GM19372 (cell line): ENCODE results near the gene TMEM253.

Source experiments
- ATAC-seq: cut with Tn5 transposase; IDR thresholded peaks from one replicate; pipeline ENCODE4 v1.9.1; 2021; ENCODE audit warnings: mild to moderate bottlenecking, low read depth, moderate library complexity; ENCODE audit not compliant: unreplicated experiment

Gene TMEM253

DNA sequence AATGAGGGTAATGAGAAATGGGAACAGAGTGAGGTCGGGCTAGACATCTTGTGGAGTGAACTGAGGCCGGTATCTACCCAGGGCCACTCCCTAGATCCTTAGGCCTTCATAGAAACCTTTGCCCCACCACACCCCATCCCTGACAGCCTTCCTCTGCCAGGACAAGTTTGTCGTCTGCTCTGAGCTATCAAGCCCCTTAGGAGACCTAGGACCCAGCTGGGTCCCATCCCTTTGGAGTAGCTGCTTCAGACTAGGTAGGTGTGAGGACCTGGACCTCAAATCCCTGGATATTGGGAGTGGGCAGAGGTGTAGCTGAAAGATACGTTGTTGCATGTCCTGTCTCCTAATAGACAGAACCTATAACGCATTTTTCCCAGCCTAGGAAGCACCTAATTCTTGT, at the start of gene TMEM253:
Gene TMEM253, plus strand, starts transcription at position 136 of the 400 bp plus-strand sequence. CDS start 278 bp downstream, outside the sequence.
- no peak for ATAC-seq

DNA sequence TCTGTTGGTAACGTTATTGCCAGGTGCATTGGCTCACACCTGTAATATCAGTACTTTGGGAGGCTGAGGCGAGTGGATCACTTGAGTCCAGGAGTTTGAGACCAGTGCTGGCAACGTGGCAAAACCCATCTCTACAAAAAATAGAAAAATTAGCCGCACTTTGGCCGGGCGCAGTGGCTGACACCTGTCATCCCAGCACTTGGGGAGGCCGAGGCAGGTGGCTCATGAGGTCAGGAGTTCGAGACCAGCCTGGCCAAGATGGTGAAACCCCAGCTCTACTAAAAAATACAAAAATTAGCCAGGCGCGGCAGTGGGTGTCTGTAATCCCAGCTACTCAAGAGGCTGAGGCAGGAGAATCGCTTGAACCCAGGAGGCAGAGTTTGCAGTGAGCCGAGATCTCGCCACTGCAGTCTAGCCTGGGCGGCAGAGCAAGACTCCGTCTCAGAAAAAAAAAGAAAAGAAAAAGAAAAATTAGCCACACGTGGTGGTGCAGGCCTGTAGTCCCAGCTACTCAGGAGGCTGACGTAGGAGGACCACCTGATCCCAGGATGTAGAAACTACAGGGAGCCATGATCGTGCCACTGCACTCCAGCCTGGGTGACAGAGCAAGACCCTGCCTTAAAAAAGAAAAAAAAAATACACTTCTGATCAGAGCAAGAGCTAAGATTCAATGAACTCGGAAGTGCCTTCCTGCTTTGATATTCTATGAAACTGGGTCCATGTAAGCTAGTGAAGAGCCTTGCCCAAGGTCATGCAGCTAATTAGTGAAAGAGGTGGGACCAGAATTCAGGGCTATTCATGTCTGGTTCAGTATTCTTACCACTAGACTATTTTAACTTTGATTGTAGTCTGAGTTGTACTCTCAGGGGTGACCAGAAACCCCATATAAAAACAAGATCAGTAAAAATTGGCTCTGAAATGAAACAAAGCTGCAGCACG, 47.4 kb upstream of the TMEM253 start:
- ATAC-seq = no peak

- ATAC-seq = no peak
Measured at GRCh38 chr14:21054123-21054767, 46.6 kb upstream of the TMEM253 start.

DNA sequence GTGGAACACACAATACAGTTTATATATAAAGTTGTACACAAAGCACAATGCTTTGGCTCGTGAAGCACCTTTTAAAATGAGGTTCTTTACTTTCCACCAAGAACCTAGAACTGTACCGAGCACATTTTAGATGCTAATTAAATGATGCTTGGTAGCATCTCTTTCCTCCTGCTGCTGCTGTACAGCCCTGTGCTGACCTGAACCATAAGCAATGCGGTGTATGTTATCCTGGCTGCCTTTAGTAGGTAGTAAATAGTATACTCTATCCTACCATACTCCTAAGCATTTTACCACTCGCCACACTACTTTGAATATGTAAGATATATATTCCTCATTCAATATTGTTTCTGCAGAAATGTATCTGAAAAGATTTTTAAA, 46.1 kb upstream of the TMEM253 start:
- ATAC-seq = no peak

- no peak for ATAC-seq
Measured at GRCh38 chr14:21055432-21056117, 45.3 kb upstream of the TMEM253 start.

GRCh38 chr14:21056520-21057163, 44.2 kb upstream of the TMEM253 start:
- ATAC-seq = no peak

GRCh38 chr14:21057803-21058675, 42.8 kb upstream of the TMEM253 start, which contains the start of gene RNASE8:
RNASE8 (plus strand) TSS chr14:21057822; CDS start chr14:21057893, 71 bp downstream.
- no peak for ATAC-seq

GRCh38 chr14:21058903-21059302, 42.0 kb upstream of the TMEM253 start:
- ATAC-seq = no peak

- ATAC-seq = no peak
Measured at GRCh38 chr14:21059842-21060613, 40.8 kb upstream of the TMEM253 start.

DNA sequence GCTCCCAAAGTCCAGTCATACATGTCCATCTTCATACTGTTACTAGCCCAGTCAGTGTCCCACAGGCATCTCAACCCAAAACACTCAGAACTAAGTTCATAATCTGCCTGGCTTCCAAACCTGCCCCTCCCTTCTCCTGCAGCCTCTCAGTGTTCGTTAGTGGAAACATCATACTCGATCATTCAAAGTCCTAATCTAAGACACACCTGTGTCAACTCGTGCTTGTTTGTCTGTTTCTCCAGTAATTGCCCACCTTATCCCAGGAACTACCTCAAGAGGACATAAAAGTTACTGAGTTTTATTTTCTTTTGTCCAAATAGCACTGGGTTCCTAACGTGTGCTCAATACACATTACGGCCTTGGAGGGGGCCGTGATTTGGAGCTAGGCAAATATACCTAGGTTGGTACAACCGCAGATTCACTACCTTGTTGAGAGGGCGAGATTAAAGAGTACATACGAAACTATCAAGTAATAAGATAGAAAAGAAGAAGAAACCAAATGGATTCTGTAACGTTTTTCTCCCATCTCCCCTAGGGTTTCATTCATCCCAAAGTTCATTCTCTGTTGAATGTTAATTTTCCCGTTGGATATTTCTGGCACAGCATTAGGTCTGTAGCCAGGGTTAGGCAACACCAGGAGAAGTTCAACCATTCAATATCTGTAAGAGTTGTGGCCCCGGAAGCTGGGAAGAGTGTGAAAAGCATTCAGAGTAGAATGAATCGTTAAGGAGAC, 40.1 kb upstream of the TMEM253 start:
- ATAC-seq = no peak

DNA sequence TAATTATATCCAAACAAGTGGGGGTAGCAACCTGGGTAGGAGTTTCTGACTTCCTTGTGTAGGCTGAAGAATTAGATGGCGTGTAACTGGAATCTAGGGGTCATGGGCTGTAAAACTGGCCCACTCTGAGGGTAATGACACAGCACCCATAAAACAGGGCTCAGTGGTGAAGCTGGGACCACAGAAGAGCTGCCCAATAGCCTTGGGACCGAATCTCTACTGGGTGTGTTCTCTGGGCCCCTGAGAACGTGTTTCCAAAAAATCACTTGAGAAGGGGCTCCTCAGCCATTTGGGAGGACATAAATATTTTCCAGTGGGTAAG, 39.6 kb upstream of the TMEM253 start:
- ATAC-seq = no peak

DNA sequence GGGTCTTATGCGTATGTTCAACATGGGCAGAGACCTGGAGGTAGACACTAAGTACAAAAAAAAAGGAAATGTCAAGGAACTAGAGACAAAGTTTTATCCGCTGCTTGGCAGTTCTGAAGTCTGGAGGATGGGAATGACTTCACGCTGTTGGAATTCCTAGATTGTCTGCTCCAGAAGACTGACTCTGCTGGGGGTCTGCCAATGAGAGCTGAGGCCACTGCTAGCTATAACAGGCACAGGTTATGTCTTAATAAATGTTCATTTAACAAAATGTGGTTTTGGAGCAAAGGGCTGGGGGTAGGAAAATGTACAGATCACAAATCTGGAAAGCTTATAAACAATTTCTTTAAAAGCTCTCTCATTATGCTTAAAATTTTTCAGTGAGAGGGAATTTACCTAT, 37.4 kb upstream of the TMEM253 start:
- no peak for ATAC-seq

DNA sequence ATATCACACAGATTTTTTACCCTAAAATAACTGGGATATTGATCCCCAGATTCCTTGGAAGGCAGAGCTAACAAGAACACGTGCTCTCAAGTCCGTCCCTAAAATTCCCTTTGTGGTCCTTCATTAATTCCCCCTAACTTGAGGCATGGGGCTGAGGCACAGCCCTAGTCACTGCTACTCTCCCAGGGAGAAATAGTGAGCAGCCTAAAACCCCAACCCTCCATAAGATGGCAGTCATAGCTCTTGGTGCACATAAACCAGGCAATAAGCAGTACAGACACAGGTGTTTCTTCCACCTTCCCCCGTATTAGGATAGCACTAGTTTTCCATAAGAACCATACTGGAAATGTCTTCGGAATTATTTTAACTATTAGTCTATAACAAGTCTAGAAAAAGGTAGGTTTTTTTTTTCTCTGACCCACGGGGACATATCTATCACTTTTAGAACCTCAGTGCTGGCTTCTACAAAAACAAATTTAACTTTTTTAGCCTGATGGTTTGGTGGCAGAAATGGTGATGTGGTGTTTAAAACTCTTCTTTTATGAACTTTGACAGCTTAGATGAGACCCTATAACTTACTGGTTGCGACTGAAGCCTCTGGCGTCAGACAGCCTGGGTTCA, 33.9 kb upstream of the TMEM253 start:
- no peak for ATAC-seq

GRCh38 chr14:21068521-21069387, 32.1 kb upstream of the TMEM253 start:
- ATAC-seq = no peak

- no peak for ATAC-seq
Measured at GRCh38 chr14:21069388-21070082, 31.3 kb upstream of the TMEM253 start.

DNA sequence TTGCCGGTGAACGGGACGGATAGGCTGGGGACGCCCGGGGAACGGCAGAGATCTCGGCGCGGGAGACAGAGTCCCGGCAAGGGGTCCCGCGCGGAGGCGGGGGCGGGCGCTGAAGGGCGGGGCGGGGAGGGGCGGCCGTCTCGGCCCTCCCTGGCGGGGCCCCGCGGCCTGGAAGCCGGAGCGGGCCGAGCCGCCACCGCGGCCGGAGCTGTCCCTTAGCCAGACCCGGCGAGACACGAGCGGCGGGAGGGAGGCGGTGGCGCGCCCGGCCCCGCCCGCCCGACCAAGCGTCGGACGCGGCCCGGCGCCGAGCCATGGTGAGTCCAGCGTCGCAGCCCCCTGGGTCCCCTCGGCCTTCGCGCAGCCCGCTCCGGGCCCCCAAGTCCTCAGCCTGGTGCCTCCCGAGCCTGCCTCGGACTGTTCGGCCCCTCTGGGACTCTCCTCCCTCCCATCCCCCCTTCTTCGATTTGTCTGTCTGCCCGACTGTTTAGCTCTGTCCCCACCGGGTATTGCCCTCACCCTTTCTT, 30.7 kb upstream of the TMEM253 start, which contains the start of gene ARHGEF40:
Gene ARHGEF40, plus strand, starts transcription at position 222 of the 527 bp plus-strand sequence. Its CDS starts 93 bp downstream, at position 315.
- no peak for ATAC-seq
